HTR-8/SVneo (cell line): ENCODE measurements around the gene XPO1.
A peak's percentile ranks its signal among the peaks of the same experiment; 100 is the strongest.
"Not testable (repeated sequence)": the region's sequence is repeated elsewhere in the genome, so short reads cannot be mapped to it uniquely, and the experiment has no call there.

ENCODE experiments used
- DNase-seq: peaks from one replicate; pipeline ENCODE4 v3.0.0; 2011; ENCODE audit warnings: low spot score, mixed read lengths; ENCODE audit not compliant: insufficient read length
- FAIRE-seq: peaks from 2 replicates; lab custom pipeline; 2011; peaks lifted over from hg19 to GRCh38; lab: Jason Lieb, UNC

Gene XPO1

DNA sequence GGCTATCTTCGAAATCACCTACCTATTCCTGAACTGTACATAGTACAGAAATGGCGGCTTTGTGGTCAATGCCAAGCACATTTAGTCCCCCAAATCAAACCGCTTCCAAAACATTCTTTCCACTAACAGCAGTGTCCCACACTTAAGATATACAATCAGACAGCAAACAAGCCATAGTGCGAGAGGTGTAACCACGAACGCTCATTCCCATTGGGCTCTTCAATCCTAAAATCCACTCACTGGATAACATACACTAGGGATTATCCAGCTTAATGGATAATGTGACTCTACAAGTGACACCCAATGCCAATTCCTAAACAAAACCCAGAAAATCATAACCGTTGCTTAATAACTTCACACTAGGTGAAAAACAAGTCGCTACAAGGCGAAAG, 2.0 kb downstream of the XPO1 start:
- FAIRE-seq (no peak), DNase-seq (no peak)

GRCh38 chr2:61535449-61535848, 2.7 kb downstream of the XPO1 start:
- DNase-seq (no peak), FAIRE-seq (no peak)

- DNase-seq (no peak), FAIRE-seq (no peak)
Measured at GRCh38 chr2:61534926-61535325, 3.2 kb downstream of the XPO1 start.

DNA sequence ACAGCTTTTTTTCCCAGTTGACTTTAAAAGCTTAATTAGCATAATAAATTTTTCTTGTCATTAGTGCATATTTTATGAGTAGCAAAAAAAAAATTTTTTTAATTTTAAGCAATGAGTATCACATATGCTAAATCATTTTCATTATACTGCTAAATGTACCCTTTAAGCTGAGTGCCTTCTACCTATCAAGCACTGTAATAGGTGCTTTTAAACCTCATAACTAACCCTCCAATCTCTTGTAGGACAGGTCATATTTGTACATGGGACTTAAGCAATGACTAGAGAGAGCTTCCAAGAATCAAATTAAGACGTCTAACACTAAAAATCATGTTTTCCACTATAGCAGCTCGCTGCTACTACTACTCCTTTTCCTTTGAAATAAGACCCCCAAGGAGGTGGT, 7.4 kb downstream of the XPO1 start:
- DNase-seq (no peak), FAIRE-seq (no peak)

DNA sequence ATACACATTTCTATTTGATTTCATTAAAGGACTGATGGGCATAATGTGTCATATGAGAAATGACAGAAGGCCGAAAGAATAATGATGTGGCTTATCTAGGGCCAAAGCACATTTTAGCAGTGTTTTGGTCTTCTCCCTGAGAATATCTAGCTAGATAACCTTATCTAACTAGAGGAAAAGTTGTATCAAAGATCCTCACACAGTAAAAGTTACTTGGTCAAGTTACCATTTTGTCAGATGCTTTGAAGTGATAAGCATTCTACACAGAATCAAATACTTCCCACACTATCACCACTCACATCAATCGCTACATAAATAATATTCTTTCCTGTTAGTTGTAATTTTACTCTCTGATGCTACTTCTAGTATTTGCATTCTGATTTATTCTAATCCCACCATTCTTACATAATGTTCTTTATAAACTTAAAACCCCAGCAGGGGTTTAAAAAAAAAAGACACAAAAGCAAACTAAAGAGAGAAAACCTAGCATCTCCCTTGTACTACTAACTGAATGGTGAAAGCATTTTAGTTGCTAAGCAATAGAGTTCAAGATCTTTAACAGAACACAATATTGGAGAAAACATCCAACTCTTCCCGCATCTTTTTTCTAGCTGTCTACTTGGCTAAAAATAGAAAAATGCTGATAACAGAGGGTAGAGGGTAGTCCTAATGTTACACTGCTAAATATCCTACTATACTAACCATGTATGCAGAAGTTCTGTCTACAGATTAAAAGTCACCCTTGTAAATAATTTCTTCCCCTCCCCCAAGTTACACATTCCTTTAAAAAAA, 8.0 kb downstream of the XPO1 start:
- FAIRE-seq (no peak), DNase-seq (no peak)

DNA sequence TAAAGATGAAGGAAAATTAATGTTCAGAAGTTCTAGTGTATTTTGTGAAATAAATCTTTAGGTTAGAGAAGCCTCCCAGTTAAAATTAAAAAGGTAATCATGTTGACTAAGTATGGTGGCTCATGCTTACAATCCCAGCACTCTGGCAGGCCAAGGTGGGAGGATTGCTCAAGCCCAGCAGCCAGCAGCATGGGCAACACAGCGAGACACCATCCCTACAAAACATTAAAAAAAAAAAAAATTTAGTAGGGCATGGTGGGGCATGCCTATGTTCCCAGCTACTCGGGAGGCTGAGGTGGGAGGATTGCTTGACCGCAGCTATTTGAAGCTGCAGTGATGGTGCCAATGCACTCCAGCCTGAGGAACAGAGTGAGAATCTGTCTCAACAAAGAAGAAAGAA, 17.9 kb downstream of the XPO1 start:
- FAIRE-seq: no peak

GRCh38 chr2:61512768-61513398, 25.3 kb downstream of the XPO1 start:
- DNase-seq (no peak), FAIRE-seq (no peak)

More for the DNA sequence above, 17.9 kb downstream of the XPO1 start:
- no peak for DNase-seq

GRCh38 chr2:61510674-61511671, 27.2 kb downstream of the XPO1 start:
- DNase-seq (no peak), FAIRE-seq (no peak)

- DNase-seq (no peak), FAIRE-seq (no peak)
Measured at GRCh38 chr2:61504949-61505348, 33.2 kb downstream of the XPO1 start.

GRCh38 chr2:61499060-61499459, 39.1 kb downstream of the XPO1 start:
- FAIRE-seq (no peak), DNase-seq (no peak)

- DNase-seq: no peak
- FAIRE-seq: no peak
Measured at GRCh38 chr2:61493523-61493942, 44.6 kb downstream of the XPO1 start.

GRCh38 chr2:61492476-61492875, 45.7 kb downstream of the XPO1 start:
- DNase-seq (no peak), FAIRE-seq (no peak)

- FAIRE-seq (no peak), DNase-seq (no peak)
Measured at GRCh38 chr2:61485281-61485680, 52.9 kb downstream of the XPO1 start.

- FAIRE-seq (no peak), DNase-seq (no peak)
Measured at GRCh38 chr2:61478086-61478485, 60.1 kb downstream of the XPO1 start.

GRCh38 chr2:61476929-61477589, 61.1 kb downstream of the XPO1 start:
- FAIRE-seq: not testable (repeated sequence)

DNA sequence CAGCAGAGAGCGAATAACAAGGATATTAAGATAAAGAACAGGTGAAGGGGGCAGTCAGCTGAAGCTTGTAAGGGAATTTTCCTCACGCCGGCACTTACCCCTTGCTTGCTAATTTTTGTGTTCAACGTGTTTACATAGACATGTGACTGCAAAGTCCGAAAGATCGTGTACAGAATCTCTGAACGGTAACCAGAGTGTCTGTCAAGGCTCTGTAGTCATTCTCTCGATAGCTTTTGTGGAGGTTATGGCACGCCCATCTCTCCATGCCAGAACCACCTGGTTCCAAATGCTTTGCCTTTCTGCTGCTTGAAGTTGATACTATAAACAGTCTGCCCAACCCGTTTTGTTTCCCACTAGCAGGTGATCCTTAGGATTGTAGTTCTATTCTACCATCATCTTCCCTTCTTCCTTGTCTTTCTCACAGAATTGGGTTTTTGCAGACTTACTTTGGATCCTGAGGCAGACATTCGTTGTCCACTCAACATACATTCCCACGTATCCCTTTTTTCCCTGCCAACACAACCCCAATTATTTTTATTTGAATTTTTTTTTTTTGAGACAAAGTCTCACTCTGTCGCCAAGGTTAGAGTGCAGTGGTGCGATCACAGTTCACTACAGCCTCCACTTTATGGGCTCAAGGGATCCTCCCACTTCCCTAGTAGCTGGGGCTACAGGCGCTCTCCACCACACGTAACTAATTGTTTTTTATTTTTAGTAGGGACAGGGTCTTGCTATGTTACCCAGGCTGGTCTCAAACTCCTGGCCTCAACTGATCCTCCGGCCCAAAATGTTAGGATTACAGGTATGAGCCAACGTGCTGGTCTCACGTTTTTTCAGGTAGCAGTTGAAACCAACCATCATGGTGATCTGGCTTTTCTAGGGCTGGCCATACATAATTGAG, 66.0 kb downstream of the XPO1 start:
- no peak for FAIRE-seq
- DNase-seq: peak; percentile 19

More at GRCh38 chr2:61476929-61477589, 61.1 kb downstream of the XPO1 start:
- DNase-seq: not testable (repeated sequence)

DNA sequence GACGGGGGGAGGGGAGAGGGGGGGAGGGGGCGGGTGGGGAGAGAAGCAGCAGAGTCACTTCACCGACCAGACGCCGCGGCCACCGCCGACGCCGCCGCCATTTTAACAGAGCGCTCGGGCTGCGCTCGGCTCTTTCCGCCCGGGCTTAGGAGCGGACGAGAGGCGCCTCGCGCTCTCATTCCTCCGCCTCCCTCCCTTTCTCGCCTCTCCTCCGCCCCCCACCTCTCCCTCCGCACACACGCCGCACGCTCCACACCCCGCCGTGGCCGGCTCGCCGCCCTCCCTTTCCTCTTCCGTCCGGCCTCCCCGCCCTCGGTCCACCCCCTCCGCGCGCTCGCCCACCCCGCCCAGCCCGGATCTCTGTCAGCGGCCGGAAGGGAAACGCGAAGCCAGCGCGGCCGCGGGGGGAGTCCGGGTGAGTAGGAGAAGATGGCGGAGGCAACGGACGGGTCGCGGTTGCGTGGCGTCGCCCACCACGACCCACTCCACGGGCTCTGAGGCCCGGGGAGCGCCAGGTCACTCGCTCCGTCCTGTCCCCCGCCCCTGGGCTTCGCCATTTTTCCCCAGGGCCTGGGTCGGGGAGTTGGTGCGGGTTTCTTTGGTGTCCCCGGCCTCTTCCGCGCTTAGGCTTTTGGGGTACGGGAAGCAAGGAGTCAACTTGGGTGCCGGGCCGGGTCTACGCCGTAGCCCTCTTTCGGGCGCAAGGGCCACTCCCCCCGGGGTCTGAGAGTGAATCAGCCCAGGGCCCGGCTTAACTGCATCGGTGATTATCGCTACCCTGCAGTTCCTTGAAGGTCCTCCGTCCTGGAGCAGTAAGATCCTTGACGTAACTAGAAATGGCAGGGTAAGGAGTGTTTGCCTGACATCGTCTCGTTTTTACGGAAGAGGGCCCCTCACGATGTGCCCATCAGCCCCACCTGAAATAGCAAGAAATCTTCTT, 66.9 kb downstream of the XPO1 start, which contains the start of gene USP34:
Gene USP34 (minus strand): TSS at position 123 of the 940 bp plus-strand sequence. CDS start 395 bp downstream, outside the sequence.
- FAIRE-seq: peak; percentile 88
- peak; percentile 90 for DNase-seq
